Smooth muscle cell (in vitro differentiated cells): ENCODE data around the gene ATP2C1. TPM values are rescaled to one million over a fixed set of nuclear protein-coding genes. Genes with fewer than 3 reads are reported as not detected.

Experiments
- DNase-seq: peaks from one replicate; lab custom pipeline; 2025; ENCODE audit not compliant: unreplicated experiment; lab: John Stamatoyannopoulos, UW
- H2AFZ ChIP-seq: fragments of 200-600 bp; sonication (generic); 2 replicates; pipeline ENCODE4 v1.6.0; 2016; ENCODE audit warnings: antibody characterized with exemption, low read depth, mild to moderate bottlenecking
- H3F3A ChIP-seq: fragments of 200-600 bp; sonication (generic); 2 replicates; pipeline ENCODE4 v1.6.0; 2017; ENCODE audit warnings: antibody characterized with exemption, low read depth
- H3K27ac ChIP-seq: fragments of 200-600 bp; sonication (generic); 2 replicates; pipeline ENCODE4 v1.5.1; 2016; ENCODE audit warnings: low read depth, mild to moderate bottlenecking
- H3K27me3 ChIP-seq: fragments of 200-600 bp; sonication (generic); 2 replicates; pipeline ENCODE4 v1.6.1; 2016; ENCODE audit warnings: low read depth, mild to moderate bottlenecking
- H3K36me3 ChIP-seq: fragments of 200-600 bp; sonication (generic); 2 replicates; pipeline ENCODE4 v1.5.1; 2016; ENCODE audit warnings: low read depth
- H3K4me1 ChIP-seq: fragments of 200-600 bp; sonication (generic); 2 replicates; pipeline ENCODE4 v1.5.1; 2016; ENCODE audit warnings: low read depth
- H3K4me2 ChIP-seq: fragments of 200-600 bp; sonication (generic); 2 replicates; pipeline ENCODE4 v1.6.0; 2016; ENCODE audit warnings: mild to moderate bottlenecking
- H3K4me3 ChIP-seq: fragments of 200-600 bp; sonication (generic); 2 replicates; pipeline ENCODE4 v1.5.1; 2016; ENCODE audit warnings: mild to moderate bottlenecking
- H3K79me2 ChIP-seq: fragments of 200-600 bp; sonication (generic); 2 replicates; pipeline ENCODE4 v1.6.0; 2016; ENCODE audit warnings: low read depth, mild to moderate bottlenecking
- H3K9ac ChIP-seq: fragments of 200-600 bp; sonication (generic); 2 replicates; pipeline ENCODE4 v1.6.0; 2016; ENCODE audit warnings: low read depth
- H3K9me3 ChIP-seq: fragments of 200-600 bp; sonication (generic); replicated peaks from 2 replicates; pipeline ENCODE4 v1.5.1; 2016; ENCODE audit warnings: low read depth
- H4K20me1 ChIP-seq: fragments of 200-600 bp; sonication (generic); 2 replicates; pipeline ENCODE4 v1.6.0; 2016; ENCODE audit warnings: low read depth
- CTCF ChIP-seq: fragments of 200-600 bp; sonication (generic); IDR thresholded peaks from 2 replicates; pipeline ENCODE4 v1.5.1; 2017; ENCODE audit warnings: borderline replicate concordance, mild to moderate bottlenecking, antibody characterized with exemption; ENCODE audit not compliant: insufficient read depth, poor library complexity, severe bottlenecking
- WGBS: methylation state at CpG from one replicate; pipeline ENCODE4 v1.1.7; 2016; ENCODE audit warnings: low lambda C conversion rate; 5-methylcytosine and 5-hydroxymethylcytosine counted together
- polyA plus RNA-seq: library from polyadenylated mRNA; unstranded; fragments of >200 nt; fragmentation: Nextera tagmentation; extraction: Ambion mirVana; gene quantifications from 2 replicates; pipeline ENCODE4 v1.2.1, GENCODE V29; 2016
- small RNA-seq: library from RNA; depleted of rRNA; stranded (forward); fragments of <200 nt; gene quantifications from one replicate; pipeline ENCODE3, GENCODE V24; 2014
- total RNA-seq: library from RNA; depleted of rRNA; stranded (reverse); fragments of >200 nt; gene quantifications from 2 replicates; pipeline ENCODE4 v1.2.3, GENCODE V29; 2014

ATP2C1 gene
- total and polyA plus RNA-seq, 2 experiments from 2014 or later, result 36.0 to 85.9 TPM

GRCh38 chr3:131048030-131048429 lies 154.1 kb downstream of the ATP2C1 start:
- no peaks in the 10 kb centered on the region for H3K27me3 ChIP-seq
- no peak overlapping the region for H2AFZ ChIP-seq
- H3K79me2 ChIP-seq, result no peaks in the 10 kb centered on the region
- peaks cover 5% of the 10 kb centered on the region for H3K4me1 ChIP-seq
- WGBS, result 86% methylated on average over 7 of the region's 7 CpGs
- no peak overlapping the region for H3K9ac ChIP-seq
- no peaks in the 10 kb centered on the region for H3K9me3 ChIP-seq
- H3K27ac ChIP-seq, result no peak overlapping the region
- H3K4me2 ChIP-seq, result no peak overlapping the region
- TF ChIP-seq CTCF, result no peak
- no peaks in the 10 kb centered on the region for H3F3A ChIP-seq
- no peaks in the 10 kb centered on the region for H4K20me1 ChIP-seq
- no peaks in the 10 kb centered on the region for H3K36me3 ChIP-seq
- no peak overlapping the region for H3K4me3 ChIP-seq
- no peak for DNase-seq

- H3K79me2 ChIP-seq, result no peaks in the 10 kb centered on the region
- no peaks in the 10 kb centered on the region for H3F3A ChIP-seq
- WGBS, result 82% methylated on average over 3 of the region's 3 CpGs
- no peaks in the 10 kb centered on the region for H3K27me3 ChIP-seq
- H3K4me3 ChIP-seq, result no peak overlapping the region
- H3K9me3 ChIP-seq, result no peaks in the 10 kb centered on the region
- no peak for TF ChIP-seq CTCF
- H3K9ac ChIP-seq, result no peak overlapping the region
- H2AFZ ChIP-seq, result no peak overlapping the region
- H3K36me3 ChIP-seq, result no peaks in the 10 kb centered on the region
- peaks cover 5% of the 10 kb centered on the region for H3K4me1 ChIP-seq
- no peak overlapping the region for H3K4me2 ChIP-seq
- no peak overlapping the region for H3K27ac ChIP-seq
- DNase-seq, result no peak
- H4K20me1 ChIP-seq, result no peaks in the 10 kb centered on the region
Measured at GRCh38 chr3:131050001-131050400, 156.1 kb downstream of the ATP2C1 start.

GRCh38 chr3:131053043-131053859 lies 159.4 kb downstream of the ATP2C1 start:
- Histone ChIP-seq H3K4me3 (no peak overlapping the region), H3K9me3 (no peaks in the 10 kb centered on the region), H3F3A (no peaks in the 10 kb centered on the region), H3K4me2 (no peak overlapping the region), H3K27me3 (no peaks in the 10 kb centered on the region), H2AFZ (no peak overlapping the region), H3K9ac (no peak overlapping the region), H3K79me2 (no peaks in the 10 kb centered on the region), H3K4me1 (peaks cover 5% of the 10 kb centered on the region), H3K36me3 (no peaks in the 10 kb centered on the region), H3K27ac (no peak overlapping the region), H4K20me1 (no peaks in the 10 kb centered on the region)
- TF ChIP-seq CTCF, result peak; percentile 42
- WGBS, result 93% methylated on average over 3 of the region's 3 CpGs
- DNase-seq, result no peak

Small RNA genes within 50 kb of the gene (small RNA-seq; reads per million reads assigned to genes)
- not detected for gene RF00019

Other genes starting within 250 kb of the ATP2C1 start
- 46.4 and 48.0 TPM in 2 replicates for gene PIK3R4, start 147.3 kb upstream of the ATP2C1 start, total RNA-seq
- gene PIK3R4, start 147.3 kb upstream of the ATP2C1 start, polyA plus RNA-seq, result 18.3 and 19.7 TPM in 2 replicates
- gene ASTE1, start 132.7 kb downstream of the ATP2C1 start, total RNA-seq, result 4.0 and 6.3 TPM in 2 replicates
- 3.3 and 3.5 TPM in 2 replicates for gene ASTE1, start 132.7 kb downstream of the ATP2C1 start, polyA plus RNA-seq
- gene NEK11, start 132.8 kb downstream of the ATP2C1 start, total RNA-seq, result 3.3 and 7.3 TPM in 2 replicates
- gene NEK11, start 132.8 kb downstream of the ATP2C1 start, polyA plus RNA-seq, result 3.0 TPM in 2 replicates